ENCODE results near the gene APP.
"Not testable (repeated sequence)": the region's sequence is repeated elsewhere in the genome, so short reads cannot be mapped to it uniquely, and the experiment has no call there.

APP gene

DNA sequence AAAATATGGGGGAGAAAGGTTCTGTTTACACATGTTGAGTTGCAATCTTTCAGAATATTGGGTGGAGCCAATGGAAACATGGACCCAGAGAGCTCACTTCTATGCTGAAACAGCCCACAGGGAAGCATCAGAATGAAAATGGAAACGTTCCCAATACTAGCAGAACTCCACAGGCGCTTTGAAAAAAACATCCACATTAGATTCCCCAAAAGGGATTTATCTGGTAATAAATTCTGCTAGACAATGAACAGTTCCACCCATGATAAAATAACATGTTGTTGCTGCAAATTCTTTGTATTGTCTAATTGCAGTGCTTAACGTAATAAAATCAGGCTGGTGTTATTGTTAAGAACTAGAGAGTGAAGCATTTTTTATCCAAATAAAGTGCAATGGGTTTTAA lies 238.8 kb downstream of the APP start:
- no peak for DNase-seq

DNA sequence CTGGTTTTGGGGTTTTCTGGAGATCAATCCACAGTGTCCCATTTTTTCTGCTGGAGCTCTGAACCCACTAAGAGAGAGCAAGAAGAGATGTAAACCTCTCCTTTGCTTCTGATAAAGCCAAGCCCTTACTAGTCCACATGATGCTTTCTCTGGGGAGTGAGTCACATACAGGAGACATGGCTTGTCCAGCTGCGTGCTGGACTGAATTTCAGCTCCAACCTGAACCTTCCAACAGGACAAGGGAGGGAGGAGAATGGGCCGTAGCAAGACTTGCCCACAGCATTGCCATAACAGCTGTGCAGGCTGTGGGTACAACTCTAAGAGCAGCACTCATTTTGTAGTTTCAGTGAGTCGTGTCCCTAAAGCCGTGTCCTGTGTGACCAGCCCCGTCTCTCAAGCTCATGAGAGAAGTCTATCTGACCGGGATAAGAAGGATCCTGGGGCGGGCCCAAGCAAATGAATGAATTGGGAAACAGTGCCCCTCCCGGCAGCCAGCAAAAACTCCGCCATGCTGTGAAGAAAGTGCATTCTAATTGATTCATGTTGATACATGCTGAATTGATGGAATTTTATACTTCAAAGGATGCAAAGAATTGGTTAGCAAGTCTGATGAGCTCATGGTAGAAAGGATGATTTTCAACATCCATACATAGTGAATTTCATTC lies 240.6 kb downstream of the APP start:
- DNase-seq = no peak

DNA sequence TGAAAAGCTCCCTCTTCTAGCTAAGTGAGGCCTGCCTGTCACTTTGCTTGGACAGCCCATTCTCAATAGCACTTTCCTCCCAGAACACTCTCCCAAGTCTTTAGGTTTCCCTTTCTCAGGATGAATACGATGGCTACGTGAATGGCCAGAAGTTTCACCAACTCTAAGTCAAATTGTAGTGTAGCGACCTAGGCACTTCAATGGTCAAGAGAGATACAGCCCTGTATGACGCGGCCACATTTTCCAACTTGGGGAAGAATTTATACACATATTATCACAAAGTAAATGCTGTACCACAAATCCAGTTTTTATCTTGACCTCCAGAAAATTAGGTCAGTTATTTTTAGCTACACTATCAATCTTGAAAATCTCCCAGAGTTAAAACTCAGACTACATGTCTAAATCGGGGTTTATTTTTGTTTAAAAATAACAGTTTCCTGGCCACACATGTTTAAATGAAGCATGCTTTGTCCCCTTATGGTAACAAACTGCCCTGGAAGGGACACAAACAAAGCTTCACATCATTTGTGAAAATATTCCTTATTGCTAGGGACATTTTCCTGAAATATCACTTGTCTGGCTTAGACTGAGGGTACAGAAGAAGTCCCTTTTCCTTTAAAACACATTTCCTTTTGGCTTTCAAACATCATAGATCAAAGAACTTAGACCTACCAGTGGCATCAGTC lies 243.2 kb downstream of the APP start:
- DNase-seq = no peak

DNA sequence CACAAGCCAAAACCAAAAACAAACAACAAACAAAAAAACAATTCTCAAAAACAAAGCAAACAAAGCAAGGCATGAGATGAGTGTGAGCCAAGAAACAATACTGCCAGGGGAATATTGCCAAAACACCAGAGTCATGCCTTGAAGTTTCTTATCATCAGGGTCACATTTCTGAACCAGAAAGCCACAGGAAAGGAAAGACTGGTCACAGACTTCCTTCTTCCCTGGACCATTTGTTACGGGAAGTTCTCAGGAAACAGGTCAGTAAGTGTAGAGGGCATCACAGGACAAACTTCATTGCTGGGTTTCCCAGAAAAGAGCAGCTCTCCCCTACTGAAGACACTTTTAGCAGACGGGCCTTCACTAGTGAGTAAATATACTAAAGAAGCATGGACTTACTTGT lies 244.6 kb downstream of the APP start:
- no peak for DNase-seq

DNA sequence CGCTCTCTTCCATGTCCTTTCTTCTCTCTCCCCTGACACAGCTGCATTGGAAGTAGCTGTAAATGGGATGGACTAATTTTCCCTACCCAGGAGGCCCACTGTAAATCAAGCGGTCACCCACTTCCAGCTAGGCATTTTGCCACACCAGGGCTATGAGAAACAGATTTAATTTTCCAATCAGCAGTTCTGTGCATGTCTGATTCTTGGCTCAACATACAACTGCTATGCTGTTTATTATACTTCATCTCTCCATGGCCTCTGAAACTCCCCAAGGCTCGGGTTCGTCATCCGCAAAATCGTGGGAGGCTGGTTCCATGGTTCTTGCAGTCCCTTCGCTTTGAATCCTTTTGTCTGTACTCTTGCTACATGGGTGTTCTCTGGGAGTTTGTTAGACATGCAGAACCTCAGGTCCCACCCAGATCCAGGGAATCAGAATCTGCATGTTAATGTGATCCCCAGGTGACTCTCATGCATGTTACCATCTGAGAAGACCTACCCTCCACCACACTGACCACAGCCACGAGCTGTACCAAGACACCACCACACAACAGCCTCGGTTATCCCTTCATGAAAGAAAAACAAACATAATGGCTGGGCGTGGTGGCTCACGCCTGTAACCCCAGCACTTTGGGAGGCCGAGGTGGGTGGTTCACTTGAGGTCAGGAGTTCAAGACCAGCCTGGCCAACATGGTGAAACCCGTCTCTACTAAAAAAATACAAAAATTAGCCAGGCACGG lies 245.3 kb downstream of the APP start:
- no peak for DNase-seq

DNA sequence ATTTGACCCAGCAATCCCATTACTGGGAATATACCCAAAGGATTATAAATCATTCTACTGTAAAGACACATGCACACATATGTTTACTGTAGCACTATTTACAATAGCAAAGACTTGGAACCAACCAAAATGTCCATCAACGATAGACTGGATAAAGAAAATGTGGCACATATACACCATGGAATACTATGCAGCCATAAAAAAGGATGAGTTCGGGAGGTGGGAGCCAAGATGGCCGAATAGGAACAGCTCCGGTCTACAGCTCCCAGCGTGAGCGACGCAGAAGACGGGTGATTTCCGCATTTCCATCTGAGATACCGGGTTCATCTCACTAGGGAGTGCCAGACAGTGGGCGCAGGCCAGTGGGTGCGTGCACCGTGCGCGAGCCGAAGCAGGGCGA lies 252.4 kb downstream of the APP start:
- not testable (repeated sequence) for DNase-seq

DNA sequence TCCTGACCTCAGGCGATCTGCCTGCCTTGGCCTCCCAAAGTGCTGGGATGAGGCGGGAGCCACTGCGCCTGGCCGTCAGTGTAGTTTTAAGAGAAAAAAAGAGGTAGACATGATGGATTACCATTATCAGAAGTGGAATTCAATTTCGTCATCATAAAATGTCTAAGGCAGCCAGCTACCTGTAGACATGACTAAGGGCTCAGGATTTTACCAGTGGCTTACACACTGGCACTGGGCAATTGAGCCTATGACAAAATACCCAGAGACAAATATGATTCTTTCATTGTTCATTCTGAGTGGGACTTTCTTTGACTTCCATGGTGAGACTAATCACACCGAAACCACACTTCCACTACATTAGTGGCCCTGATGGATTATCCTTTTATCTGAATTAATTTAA lies 254.3 kb downstream of the APP start:
- no peak for DNase-seq

DNA sequence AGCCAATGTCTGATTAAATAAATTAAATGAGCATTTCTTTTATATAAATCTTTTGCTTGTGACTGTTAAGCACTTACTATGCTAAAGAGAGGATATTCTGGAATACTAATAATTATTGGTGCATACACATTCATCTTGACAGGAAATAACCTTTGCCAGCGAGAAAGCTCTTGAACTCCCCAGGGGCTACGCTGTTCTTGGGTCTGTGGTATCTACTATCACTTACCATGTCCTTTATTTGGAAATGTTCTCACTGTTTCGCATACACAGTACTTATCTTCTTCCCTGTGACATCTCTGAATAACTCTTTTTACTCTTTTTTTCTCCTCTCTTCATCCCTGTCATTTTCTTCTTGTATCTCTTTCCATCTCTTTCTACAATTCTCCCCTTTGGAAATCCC lies 257.1 kb downstream of the APP start:
- DNase-seq = no peak

DNA sequence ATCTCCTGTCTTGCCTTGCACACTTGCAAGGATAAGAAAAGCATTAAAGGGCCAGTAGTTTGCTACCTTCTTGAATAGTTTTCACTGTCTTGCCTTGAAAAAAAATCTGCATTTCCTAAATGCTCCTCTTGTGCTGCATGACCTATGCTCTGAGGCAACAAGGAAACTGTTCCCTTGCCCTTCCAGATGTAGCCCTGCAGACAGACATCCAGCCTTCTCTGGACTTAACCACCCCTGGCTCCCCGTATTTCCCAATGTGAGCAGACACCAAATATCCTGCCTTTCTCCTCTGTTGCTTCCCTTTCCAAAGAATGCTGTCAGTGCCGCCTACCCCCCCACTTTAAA lies 258.2 kb downstream of the APP start:
- no peak for DNase-seq

DNA sequence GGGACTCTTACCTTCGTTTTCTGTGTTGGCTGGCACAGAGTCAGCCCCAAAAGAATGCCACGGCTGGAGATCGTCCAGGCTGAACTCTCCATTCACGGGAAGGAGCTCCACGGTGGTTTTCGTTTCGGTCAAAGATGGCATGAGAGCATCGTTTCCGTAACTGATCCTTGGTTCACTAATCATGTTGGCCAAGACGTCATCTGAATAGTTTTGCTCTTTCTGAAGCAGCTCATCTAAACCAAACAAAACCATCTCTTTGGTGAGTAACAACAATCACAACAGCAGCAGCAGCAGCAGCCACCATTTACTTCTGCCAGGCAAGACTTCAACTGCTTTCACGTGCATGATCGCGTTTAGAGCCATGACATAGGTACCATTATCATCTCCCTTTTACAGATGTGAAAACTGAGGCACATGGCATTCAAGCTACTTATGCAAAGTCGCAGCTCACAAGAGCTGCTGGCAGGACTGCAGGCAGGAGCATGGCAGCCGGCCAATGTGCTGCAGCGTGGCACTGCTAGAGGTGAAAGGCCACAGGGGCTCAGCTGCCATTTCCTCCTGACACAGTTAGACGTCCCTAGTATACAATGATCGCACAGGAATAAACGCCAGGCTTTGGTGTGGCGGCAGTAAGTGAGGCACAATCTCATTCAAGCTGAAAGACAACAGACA lies 258.7 kb downstream of the APP start:
- no peak for DNase-seq

DNA sequence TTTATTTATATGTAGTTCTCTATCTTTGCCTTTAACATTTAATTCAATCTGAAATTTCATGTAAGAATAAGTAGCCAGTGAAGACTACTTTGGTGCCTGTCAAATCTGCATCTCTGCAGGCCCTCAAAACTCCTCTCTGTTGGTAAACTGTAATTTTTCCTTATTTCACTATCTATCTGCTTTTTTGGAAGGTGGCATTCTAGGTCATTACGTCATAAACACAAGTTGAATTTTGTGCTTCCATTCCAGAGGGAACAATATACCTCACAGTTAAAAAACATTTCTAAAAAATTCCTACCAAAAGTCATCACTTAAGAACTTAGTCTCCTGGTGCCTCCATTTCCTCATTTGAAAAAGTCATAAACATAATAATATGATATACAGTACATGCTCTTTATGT lies 259.8 kb downstream of the APP start:
- no peak for DNase-seq

DNA sequence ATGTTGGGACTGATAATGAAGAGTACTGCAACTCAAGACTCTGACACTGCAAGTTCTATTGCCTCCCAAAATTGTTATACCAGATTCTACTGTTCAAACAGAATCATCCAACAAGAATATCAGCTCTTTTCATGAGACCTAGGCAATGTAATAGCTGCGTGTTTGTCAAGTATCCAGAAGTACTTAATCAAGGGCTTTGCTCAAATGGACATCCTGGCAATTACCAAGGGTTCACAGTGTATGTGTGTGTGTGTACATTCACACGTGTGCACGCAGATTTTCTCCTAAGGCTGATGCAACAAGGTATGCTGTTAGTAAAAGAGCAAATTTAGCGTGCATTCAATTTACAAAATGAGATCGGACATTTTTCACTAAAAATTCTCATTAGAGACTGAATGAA lies 261.2 kb downstream of the APP start:
- no peak for DNase-seq

DNA sequence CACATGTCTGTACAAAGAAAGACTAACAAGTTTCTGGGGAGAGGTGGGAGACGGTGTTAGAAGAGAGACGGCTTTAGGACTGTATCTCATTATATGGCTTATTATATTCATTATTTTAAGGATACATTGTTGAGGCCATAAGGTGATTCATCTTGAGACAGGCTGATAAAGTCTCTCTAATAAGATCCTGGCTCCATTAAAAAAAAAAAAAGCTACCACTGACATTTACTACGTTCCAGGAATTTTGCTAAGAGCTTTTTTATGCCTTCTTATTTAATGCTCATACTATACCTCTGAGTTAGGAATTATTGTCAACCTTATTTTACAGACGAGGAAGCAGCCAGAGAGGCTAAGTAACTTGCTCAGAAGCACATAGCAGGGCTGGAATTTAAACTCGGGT lies 262.1 kb downstream of the APP start:
- no peak for DNase-seq

DNA sequence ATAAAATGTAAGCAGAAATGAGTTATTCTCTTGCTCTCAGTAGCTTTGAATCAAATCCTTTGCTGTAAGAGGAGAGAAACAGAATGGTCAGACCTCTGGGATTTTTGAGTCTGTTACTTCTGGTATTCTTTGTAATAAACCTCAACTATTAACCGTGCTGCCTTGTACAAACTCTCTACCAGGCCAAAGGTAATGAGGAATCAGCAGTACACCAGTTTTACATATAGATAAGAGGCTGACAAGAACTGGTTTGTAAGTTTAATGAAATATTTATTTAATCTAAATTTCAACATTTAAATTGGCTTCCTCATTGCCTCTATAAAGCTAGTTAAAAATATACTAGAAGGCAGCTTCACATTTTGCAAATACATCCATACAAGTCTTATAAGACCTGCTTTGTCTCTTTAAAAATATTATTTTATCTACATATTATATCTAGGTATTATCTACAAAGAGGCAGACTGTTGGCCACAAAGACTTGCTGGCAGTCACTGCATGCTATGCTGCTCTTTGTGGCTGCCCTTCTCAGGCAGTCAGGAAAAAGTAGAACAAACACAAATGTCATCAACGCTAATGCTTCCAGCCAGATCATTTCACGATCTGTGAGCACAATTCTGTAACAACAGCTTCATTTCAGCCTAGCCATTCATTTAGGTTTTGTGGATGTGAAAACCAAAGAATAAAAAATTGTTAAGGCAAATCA lies 262.8 kb downstream of the APP start:
- DNase-seq = no peak

DNA sequence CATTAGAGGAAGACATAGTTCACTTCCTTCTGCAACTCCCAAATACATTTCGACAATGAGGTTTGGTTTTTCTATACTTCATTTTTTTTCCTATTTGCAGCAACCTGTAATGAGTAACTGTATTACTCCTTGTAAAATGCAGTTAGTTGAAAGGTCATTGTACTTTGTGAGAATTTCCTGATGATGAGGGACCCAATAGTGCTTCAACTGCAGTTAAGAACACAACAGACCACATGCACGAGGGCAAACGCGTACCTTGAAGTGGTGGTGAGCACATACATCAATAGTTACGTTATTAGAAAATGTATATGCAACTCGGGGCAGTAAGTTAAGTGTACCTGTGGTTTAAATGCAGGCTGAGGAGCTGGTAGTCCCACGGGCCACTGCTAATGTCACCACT lies 264.0 kb downstream of the APP start:
- no peak for DNase-seq

DNA sequence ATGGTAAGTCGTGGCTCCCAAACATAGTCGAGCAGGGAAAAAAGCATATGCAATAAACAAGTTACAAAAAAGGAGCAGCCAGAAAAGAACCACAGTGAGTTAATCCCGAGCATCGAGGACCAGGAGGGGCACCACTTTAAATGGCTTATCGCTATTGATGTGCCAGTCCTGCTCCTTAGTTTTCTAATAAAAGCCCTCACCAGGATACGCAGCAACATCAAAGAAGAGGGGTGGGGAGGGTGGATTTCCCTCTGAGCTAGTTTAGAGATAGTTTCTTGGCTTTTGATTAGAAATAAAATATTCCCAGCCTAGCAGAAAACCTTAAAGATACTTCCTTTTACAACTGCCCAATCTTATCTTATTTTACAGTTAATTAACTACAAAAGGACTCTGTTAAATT lies 265.4 kb downstream of the APP start:
- no peak for DNase-seq

DNA sequence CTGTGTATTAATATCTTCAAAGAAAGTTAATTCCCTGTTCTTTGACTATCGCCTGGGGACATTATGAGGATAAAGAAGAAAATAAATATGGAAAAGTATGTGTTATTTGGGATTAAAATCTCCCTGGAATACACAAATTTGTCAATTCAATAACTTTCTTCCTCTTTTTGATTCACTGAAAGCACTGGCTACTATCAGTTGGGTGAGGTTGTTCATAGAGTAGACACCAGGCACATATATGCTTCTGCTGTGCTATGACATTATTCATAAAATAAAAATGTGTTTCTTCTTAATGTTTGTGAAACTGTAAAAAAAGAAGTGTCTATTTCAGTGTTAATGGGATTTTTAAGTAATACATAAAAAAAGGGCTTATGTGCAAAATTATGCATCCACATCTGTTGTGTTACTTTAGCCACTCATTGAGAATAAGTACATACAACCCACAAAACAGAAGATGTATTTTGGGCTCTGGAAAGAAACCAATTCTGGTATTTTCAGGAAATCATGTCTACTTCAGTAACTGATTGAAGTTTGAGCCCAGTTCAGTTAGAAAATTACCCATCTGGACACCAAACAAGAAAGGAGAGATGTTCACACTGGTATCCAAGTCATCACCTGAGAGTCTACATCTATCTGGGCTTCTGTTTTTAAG lies 266.4 kb downstream of the APP start:
- DNase-seq = no peak

DNA sequence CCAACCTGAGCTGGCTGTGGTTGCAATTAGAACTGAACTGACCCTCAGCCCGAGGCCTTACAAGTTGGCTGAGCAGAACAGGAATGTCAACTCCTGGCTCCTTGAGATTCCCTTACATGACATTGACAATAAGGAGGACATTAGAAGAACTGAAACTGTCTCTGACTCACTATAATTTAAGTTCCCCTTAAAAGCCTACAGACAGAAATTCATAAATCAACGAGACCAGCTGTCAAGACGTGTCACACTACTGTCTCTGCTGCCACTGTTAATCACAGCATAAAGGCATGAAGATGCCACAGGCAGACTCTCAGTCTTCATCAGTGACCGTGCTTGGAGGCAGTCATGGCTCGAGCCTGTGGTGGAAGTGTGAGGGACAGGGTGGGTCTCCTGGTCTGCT lies 267.0 kb downstream of the APP start:
- no peak for DNase-seq

DNA sequence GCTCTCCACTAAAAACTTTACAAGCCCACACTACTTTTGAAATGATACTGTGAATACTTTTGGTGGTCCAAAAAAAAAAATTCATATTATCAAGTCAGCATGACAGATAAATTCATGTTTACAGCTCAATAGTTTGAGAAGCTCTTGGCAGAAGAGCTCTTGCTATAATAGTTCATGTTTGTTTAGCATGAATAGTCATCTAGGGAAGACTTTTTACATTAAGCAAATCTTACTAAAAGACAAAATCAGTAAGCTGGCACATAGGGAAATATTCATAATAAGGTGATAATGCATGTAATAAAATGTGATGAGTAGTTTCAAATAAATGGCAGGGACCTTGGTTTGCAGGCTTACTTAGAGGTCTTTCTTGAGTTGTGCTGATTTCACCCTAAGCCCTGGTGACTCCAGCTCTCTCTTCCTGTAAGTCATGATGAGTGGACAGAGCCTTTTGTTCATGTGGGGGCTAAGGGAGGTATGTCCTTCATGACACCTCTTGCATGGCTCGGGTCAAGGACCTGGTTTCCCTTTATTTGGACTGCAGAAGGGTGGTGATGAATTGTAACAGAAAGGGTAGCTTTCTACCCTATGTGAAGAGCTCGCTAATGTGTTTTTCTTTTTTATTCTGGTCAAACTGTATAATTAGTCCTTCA lies 269.1 kb downstream of the APP start:
- no peak for DNase-seq

DNA sequence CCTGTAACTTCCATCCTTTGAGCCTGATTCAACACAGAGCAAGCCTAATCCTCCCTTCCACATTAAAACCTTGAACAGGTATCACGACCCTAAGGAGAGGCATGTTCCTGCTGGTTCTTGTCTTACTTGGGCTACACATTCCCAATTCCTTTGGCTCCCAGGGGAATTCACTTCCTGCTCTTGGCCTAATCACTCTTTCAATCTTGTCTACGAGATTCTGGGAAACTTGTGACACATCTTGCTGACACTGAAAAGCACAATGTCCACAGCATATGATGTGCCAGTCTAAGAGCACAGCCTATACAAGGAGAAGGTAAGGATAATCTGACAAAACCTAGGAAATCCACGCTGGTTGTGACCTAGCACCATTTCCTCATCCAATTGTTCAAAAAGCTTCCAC lies 271.9 kb downstream of the APP start:
- DNase-seq = no peak

DNA sequence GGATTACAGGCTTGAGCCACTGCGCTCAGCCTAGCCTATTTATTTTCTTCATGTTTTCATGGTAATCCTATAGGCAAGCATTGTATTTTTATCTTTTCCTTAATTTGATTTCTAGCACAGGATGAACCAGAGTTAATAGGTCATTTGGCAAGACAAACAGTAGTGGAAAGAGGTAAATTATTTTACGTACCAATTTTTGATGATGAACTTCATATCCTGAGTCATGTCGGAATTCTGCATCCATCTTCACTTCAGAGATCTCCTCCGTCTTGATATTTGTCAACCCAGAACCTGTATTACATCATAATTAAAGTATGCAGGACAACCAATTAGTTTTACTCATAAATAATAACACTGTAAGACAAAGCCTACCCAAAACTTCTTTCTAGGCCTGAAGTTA lies 273.2 kb downstream of the APP start:
- DNase-seq = no peak

DNA sequence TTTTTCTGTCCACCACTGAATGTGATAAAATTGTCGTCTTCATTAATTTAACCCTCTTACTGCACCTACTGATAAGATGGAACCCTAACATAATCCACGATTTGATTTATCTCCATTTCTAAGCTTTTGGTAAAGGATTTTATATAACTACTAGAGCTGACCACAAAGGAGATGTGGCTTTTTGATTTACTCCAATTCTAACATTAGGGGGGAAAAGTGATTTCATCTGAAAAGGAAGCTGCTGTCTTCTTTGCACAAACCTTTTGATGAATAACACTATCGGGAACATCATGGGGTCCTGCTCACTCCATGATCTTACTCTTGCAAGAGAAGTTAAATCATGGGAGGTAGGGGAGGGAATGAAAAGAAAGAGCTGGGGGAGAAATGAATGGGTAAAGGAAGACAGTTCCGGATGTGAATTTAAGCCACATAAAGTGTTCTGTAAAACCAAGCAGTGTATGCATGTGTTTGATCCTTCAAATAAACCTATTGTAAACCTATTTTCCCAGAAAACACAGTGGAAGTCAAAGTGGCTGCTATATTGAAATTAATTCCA lies 274.0 kb downstream of the APP start:
- no peak for DNase-seq

Data from T-helper 1 cell (primary cell).